Fibroblast of skin of back (primary cell): Measurements from ENCODE around the gene RASGEF1B.
A peak's percentile ranks its signal among the peaks of the same experiment; 100 is the strongest.
"Not testable (repeated sequence)": the region's sequence is repeated elsewhere in the genome, so short reads cannot be mapped to it uniquely, and the experiment has no call there.

Experiments used
- DNase-seq: peaks from one replicate; pipeline ENCODE4 v3.0.0-alpha.2; 2013

The RASGEF1B gene

GRCh38 chr4:81498046-81498445 lies 26.3 kb upstream of the RASGEF1B start:
- DNase-seq, result no peak

GRCh38 chr4:81495345-81495744 lies 23.6 kb upstream of the RASGEF1B start:
- DNase-seq, result no peak

- DNase-seq, result no peak
These were observed 22.3 kb upstream of the RASGEF1B start for GRCh38 chr4:81494031-81494431.

GRCh38 chr4:81492606-81493230 lies 21.0 kb upstream of the RASGEF1B start:
- DNase-seq, result no peak

GRCh38 chr4:81491943-81492342 lies 20.2 kb upstream of the RASGEF1B start:
- no peak for DNase-seq

- DNase-seq, result no peak
These were observed 18.9 kb upstream of the RASGEF1B start for GRCh38 chr4:81490403-81491160.

GRCh38 chr4:81486502-81486901 lies 14.8 kb upstream of the RASGEF1B start:
- DNase-seq, result no peak

GRCh38 chr4:81485310-81485980 lies 13.7 kb upstream of the RASGEF1B start:
- DNase-seq, result no peak

- no peak for DNase-seq
These were observed 10.6 kb upstream of the RASGEF1B start for GRCh38 chr4:81482326-81482725.

- DNase-seq, result no peak
These were observed 9.4 kb upstream of the RASGEF1B start for GRCh38 chr4:81481151-81481550.

- not testable (repeated sequence) for DNase-seq
These were observed 7.9 kb upstream of the RASGEF1B start for GRCh38 chr4:81479573-81479972.

- peak; percentile 43 for DNase-seq
These were observed 1.9 kb upstream of the RASGEF1B start for GRCh38 chr4:81473331-81474265.

GRCh38 chr4:81472281-81473182 lies 825 bp upstream of the RASGEF1B start:
- DNase-seq, result peak; percentile 17

GRCh38 chr4:81471298-81471587 lies 464 bp downstream of the RASGEF1B start:
- no peak for DNase-seq

- no peak for DNase-seq
These were observed 1.0 kb downstream of the RASGEF1B start for GRCh38 chr4:81470456-81471297.

- DNase-seq, result no peak
These were observed 1.8 kb downstream of the RASGEF1B start for GRCh38 chr4:81469781-81470455.

- no peak for DNase-seq
These were observed 3.0 kb downstream of the RASGEF1B start for GRCh38 chr4:81468678-81469077.

- no peak for DNase-seq
These were observed 4.1 kb downstream of the RASGEF1B start for GRCh38 chr4:81467672-81467964.

- DNase-seq, result peak; percentile 79
These were observed 4.7 kb downstream of the RASGEF1B start for GRCh38 chr4:81466841-81467671.
